Testis (tissue), 2 donors: ENCODE measurements around the gene BRINP2.

Source experiments
- CTCF ChIP-seq, 3 experiments: fragments of 450-650 bp in 2 of 3; fragments of 200-600 bp in 1 of 3; sonication (generic) in 1 of 3; IDR thresholded peaks; one replicate each; pipeline ENCODE4 v1.5.1; 2016 to 2019; ENCODE audit warnings: antibody characterized with exemption in 3 of 3, mild to moderate bottlenecking in 2 of 3, moderate library complexity in 1 of 3
- POLR2A ChIP-seq: fragments of 450-650 bp; IDR thresholded peaks from one replicate; pipeline ENCODE4 v1.6.1; 2017; ENCODE audit warnings: antibody characterized with exemption, mild to moderate bottlenecking, moderate library complexity

- no peak for TF ChIP-seq CTCF (IDR thresholded peaks at IDR 0.05)
- TF ChIP-seq POLR2A = no peak
Measured at GRCh38 chr1:177249231-177249630, 78.5 kb downstream of the BRINP2 start.
